SIG-M5 (cell line): ENCODE data around the gene NET1.
"Not testable (repeated sequence)": the region's sequence is repeated elsewhere in the genome, so short reads cannot be mapped to it uniquely, and the experiment has no call there.

Experiments used
- DNase-seq: peaks from one replicate; lab custom pipeline; 2025; lab: John Stamatoyannopoulos, UW

Gene NET1, protein sequence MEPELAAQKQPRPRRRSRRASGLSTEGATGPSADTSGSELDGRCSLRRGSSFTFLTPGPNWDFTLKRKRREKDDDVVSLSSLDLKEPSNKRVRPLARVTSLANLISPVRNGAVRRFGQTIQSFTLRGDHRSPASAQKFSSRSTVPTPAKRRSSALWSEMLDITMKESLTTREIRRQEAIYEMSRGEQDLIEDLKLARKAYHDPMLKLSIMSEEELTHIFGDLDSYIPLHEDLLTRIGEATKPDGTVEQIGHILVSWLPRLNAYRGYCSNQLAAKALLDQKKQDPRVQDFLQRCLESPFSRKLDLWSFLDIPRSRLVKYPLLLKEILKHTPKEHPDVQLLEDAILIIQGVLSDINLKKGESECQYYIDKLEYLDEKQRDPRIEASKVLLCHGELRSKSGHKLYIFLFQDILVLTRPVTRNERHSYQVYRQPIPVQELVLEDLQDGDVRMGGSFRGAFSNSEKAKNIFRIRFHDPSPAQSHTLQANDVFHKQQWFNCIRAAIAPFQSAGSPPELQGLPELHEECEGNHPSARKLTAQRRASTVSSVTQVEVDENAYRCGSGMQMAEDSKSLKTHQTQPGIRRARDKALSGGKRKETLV

DNA sequence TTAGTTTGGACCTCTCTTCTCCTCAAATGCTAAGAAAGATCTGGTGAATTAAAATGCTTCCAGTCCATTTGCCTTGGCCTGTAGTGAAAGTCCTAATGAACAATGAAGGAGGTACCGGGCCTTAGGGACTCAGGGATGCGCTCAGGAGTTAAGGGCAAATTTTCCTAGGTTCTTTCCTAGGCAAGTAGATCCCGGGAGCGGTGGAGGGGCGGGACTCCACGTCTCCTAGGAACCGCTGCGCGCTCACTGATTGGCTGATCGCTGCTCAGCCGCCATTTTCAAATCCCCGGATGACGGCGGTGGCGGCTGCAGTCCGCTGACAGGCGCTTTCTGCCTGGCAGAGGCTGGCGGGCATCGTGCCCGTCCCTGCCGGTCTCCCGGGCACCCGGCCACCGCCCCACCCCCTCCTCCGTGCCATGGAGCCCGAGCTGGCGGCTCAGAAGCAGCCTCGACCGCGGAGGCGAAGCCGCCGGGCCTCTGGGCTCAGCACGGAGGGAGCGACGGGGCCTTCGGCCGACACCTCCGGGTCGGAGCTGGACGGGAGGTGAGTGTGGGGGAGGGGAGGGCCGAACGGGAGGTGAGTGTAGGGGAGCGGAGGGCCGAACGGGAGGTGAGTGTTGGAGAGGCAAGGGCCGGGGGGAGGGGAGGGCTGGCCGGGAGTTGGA is at the start of gene NET1:
Gene NET1 (plus strand): TSS at position 281 of the 665 bp plus-strand sequence. CDS start 136 bp downstream, at position 417.
- DNase-seq, result no peak

DNA sequence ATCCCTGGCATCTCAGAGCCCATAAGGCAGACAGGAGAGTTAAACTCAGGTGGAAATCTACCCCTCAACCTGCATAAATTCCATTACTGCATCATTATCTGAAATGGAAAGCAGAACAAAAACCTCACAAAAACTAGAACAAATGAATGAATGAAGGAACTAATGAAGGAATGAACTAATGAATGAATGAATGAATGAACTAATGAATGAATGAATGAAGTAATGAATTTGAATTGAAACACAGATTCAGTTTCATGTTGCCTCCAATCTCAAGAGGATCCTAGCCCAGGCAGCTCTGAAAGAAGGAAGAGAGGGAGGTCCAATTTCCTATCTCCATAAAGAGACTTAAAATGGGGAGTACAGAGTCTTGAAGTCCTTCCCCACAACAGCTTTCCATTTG is 49.5 kb upstream of the NET1 start:
- no peak for DNase-seq

DNA sequence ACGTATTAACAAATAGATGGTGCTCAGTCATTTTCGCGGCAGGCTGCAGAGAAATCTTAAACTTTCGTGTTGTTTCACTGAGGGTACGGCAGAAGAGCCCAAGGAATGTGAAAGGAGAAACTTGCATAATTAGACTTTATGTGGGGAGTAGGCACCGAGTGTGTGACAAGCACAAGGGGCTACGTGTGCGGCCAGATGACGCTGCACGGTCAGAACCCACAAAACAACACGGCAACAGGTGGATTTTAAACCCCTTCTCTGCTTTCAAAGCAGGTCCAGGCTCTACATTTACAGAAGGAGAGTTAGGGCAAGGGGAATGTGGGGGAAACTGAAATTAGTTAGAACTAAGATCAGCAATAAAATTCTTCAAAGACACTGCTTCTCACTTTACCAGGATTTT is 48.0 kb upstream of the NET1 start:
- no peak for DNase-seq

DNA sequence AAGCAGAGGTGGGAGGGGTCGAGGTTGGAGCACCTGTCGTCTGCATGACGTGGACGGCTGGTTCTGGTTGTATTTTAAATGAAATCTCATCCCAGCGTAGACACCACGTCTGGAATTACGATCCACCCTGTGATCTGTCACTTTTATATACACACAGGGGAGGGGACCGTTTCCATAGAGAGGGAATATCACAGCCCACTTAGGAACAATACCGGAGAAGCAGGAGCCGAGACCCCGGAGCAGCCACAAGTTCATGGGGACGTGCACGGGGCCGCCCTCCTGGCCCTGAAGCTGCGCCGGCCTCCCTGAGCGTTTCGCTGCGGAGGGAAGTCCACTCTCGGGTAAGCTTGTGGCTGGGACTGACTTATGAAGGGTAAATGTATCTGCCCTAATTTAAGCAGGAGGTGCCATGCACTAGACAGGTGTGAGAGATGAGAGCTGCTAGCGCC is 47.4 kb upstream of the NET1 start, which contains the start of gene UCN3:
Gene UCN3 (plus strand): TSS at position 77 of the 449 bp plus-strand sequence. CDS start 8,755 bp downstream, outside the sequence.
- no peak for DNase-seq

DNA sequence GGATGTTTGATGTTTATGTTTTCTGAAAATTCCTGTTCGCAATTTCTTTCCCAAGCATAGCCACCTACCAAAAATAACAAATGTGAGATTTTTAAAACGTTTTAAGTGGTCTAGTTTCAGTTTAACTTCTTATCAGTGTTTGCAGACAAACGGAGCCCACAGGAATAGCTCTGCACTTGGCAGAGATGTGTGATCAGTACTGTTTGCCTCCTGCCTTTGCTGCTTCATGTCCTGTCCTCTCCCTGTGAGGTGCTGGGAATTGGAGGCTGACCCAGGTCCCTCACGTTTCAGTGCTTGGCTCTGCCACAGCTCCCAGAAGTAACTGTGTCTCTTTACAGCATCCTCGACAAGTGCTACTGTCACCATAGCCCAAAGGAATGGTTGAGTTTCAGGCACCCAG is 46.4 kb upstream of the NET1 start:
- no peak for DNase-seq

DNA sequence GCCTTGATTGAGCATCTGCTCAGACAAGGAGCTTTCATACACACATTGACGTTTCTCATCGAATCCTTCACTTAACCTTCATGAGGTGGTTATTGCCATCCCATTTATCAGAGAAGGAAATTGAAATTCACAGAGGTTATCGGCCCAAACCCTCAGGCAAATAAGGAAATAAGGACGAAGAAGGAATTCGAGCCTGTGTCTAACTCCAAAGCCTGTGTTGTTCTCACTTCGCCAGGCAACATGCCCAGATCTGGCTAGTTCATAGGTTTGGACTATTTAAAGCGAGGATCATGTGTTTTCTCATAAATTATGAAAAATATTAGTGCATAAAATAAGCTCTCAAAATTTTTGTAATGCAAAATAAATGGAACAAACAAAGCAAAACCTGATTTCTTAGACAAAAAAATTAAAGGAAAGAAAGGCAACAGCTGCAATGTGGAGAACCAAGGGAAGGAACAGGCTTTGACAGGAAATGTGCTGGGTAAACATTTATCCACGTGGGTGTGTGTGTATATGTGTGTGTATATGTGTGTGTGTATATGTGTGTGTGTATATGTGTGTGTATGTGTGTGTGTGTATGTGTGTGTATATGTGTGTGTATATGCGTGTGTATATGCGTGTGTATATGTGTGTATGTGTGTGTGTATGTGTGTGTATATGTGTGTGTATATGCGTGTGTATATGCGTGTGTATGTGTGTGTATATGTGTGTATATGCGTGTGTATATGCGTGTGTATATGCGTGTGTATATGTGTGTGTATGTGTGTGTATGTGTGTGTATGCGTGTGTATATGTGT is 42.8 kb upstream of the NET1 start:
- no peak for DNase-seq

DNA sequence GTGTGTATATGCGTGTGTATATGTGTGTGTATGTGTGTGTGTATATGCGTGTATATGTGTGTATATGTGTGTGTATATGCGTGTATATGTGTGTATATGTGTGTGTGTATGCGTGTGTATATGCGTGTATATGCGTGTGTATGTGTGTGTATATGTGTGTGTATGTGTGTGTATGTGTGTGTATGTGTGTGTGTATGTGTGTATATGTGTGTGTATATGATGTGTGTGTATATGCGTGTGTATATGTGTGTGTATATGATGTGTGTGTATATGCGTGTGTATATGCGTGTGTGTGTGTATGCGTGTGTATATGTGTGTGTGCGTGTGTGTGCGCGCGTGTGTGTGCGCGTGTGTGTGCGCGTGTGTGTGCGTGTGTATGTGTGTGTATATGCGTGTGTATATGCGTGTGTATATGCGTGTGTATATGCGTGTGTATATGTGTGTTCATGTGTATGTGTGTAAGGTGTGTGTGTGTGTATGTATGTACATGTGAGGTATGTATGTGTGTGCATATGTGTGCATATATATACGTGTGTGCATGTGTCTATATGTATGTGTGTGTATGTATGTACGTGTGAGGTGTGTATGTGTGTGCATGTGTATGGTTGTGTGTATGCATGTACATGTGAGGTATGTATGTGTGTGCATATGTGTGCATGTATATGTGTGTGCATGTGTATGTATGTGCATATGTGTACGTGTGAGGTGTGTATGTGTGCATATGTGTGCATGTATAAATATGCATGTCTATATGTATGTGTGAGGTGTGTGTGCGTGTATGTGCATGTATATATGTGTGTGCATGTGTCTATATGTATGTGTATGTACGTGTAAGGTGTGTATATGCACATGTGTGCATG is 41.6 kb upstream of the NET1 start:
- no peak for DNase-seq

DNA sequence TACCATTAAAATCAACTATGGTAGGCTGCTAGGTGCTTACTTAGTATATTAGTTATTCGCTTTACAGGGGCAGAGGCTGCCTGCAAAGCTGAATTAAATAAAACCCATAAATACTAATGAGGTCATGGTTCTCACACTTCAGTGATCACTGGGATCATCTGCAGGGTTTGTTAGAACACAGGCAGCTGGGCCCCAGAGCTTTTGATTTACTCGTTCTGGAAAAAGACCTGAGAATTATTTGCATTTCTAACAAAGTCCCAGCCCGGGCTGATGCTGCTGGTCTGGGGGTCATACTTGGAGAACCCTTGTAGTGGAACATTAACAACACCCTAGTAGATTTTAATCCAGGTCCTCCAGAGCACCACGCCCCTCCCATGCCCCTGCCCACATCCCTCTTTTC is 39.0 kb upstream of the NET1 start:
- DNase-seq, result no peak

DNA sequence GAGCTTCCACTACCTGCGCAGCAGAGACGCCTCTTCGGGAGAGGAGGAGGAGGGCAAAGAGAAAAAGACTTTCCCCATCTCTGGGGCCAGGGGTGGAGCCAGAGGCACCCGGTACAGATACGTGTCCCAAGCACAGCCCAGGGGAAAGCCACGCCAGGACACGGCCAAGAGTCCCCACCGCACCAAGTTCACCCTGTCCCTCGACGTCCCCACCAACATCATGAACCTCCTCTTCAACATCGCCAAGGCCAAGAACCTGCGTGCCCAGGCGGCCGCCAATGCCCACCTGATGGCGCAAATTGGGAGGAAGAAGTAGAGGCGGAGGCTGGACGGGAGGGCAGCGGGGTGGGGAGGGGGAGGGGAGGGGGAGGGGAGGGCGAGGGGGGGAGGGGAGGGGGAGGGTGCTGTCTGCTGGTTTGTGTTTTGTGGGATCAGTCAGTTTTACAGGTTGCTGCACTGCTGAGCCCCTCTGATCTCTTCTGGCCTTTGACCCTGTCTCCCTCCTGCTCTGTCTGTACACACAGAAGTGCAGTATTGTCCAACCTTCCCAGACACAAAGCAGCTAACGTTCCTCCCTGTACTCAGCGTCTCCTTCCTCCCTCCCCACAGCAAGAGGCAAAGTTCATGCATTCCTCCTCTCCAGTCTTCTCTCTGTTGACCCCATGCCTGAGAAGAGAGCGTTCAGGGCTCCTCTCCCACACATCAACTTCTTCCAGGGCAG is 38.3 kb upstream of the NET1 start:
- no peak for DNase-seq

DNA sequence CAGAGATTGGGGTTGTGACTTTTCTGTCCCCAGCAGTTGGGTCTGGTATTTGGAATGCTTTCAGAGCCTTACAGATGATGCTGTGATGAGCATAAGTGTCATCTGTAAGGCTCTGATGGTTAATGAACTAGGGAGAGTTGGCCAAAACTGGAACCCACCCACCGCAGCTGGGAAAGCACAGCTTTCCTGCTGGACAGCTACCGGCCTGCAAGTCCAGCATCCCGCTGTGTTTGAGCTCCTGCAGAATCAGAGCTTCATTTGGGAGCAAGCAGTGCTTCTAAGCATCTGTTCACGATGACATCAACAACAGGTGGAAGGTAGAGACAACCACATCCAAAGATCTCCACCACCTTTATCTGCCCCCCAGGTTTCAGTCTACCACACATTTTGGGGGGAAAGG is 35.9 kb upstream of the NET1 start:
- no peak for DNase-seq

DNA sequence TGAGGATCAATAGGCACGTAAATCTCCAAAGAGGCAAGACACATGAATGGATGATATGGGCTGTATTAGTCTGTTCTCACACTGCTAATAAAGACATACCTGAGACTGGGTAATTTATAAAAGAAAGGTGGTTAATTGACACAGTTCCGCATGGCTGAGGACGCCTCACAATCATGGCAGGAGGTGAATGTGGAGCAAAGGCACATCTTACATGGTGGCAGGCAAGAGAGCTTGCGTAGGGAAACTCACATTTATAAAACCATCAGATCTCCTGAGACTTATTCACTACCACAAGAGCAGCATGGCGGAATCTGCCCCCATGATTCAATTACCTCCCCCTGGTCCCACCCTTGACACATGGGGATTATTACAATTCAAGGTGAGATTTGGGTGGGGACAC is 33.2 kb upstream of the NET1 start:
- DNase-seq, result not testable (repeated sequence)

DNA sequence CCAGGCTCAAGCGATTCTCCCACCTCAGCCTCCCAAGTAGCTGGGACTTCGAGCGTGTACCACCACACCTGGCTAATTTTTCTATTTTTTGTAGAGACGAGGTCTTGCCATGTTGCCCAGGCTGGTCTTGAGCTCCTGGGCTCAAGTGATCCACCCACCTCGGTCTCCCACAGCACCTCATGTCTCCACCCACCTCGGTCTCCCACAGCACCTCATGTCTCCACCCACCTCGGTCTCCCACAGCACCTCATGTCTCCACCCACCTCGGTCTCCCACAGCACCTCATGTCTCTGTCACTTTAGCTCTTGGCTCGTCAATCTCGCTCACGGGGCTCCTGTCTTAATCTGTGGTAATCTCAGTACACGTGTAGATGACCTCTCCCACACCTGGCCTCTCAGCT is 32.0 kb upstream of the NET1 start:
- not testable (repeated sequence) for DNase-seq

DNA sequence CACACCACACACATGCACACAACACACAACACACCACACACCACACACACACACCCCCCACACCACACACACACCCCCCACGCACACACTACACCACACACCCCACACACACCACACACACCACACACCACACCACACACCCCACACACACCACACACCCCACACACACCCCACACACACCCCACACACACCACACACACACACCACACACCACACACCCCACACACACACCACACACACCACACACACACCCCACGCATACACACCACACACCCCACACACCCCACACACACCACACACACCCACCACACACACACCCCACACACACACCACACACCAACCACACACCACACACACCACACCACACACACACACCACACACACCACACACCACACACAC is 31.2 kb upstream of the NET1 start:
- DNase-seq, result no peak

DNA sequence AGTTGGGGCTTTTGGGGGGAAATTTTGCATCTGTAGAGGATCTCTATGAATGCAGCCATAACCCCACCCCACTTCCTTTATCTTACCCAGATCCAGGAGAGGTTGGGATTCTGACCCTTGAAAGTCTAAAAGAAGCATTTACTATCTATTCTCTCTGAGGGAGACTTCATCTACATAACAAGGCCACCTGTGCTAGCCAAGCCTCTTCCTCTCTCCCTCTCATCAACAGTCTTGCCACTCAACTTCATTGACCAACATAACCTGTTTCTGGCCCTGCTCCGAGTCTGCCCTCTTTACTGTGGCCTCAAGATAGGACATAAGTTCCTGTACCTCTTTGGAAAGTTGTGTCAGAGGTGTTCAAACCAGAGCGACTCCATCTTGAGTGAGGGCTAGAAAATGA is 27.1 kb upstream of the NET1 start:
- no peak for DNase-seq

DNA sequence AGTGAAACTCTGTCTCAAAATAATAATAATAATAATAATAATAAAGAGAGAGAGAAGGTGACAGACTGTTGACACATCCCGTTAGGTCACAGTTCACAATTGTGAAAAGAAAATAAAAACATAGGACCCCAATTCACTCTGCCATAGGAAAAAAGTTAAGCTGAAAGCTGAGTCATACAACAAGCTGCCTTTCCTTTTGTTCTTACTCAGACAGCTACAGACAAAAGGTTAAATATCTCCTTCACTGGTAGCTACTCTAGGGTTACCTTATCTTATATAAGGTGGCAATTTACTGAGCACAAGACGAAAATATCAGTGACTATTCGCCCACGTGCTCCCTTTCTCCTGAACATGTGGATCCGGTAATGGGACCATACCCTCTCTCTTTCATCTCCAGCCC is 25.2 kb upstream of the NET1 start:
- no peak for DNase-seq

DNA sequence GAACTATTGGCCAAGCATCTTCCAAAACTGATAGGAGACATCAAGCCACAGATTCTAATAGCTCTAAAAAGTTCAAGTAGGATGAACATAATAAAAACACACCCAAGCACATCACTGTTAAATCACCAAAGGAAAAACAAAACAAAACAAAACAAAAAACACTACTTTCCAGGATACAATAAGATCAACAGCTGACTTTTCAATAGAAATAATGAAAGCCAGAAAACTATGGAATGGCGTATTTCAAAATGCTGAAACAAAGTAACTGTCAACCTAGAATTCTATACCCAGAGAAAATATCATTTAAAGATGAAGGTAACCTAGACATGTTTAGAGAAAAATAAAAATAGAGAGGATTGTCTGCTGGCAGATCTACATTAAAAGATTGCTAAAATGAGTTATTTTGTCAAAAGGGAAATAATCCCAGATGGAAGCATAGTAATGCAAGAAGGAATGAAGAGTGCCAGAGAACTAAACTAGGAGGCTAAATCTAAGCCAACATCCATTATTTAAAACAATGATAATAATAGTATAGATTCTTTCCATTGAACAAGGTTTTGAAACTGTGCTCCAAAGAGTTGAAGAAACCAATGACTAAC is 21.7 kb upstream of the NET1 start:
- no peak for DNase-seq

DNA sequence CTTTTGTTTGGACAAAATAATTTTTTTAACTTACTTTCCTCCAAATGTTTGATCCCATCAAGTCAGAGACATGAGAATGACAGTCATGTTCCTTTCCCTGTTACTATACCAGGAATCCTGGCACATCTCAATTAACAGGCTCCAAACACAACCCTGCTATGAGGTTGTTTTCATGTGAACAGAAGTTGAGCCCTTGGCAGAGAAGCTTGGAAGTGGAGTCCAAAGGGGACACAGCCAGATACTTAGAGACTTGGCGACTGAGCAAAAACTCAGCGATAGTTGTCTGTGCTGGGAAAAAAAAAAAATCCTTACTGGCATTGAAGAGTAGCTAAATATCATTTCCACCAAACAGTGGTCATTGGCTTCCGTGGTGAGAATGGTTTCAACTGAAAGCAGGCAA is 20.6 kb upstream of the NET1 start:
- DNase-seq, result no peak

DNA sequence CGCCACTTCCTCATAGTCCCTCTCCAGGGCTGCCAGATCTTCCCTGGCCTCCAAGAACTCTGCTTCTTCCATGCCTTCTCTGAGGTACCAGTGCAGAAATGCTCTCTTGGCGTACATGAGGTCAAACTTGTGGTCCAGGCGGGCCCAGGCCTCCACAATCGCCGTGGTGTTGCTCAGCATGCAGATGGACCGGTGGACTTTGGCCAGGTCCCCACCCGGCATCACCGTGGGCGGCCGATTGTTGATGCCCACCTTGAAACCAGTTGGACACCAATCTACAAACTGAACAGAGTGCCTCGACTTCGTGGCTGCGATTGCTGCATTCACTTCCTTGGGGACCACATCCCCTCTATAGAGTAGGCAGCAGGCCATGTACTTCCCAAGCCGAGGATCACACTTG is 18.8 kb upstream of the NET1 start:
- DNase-seq, result no peak

DNA sequence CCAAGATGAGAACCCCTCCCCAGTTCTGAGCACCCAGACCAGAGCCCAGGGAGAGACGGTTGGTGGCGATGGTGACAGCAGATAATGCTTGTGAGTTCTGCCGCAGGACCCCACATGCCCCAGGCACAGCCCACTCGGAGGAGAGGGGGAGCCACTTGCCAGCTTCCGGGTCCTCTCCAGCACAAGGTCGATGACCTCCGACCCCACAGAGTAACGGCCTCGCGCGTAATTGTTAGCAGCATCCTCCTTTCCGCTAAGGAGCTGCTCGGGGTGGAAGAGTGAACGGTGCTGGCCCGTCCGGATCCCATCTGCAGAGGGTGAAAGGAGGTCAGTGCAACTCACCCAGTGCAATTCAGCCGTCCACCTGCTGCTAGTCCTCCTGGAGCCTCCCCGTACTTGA is 17.2 kb upstream of the NET1 start:
- no peak for DNase-seq
